ENCODE results near the gene GPR31.

Gene GPR31

DNA sequence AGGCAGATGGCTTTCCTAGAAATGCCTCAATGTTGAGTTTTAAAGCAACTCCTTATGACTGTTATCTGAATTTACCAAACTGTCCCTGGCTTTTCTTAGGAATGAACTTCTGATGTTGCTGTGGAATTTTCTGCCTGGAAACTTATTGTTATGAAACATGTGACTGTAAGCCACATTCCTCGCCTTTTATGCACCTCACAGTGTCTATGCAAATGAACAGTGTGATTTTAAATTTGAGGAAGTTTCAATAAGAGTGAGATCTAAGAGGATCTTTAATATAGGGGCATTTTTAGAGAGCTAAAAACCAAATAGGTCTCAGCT is 37.2 kb downstream of the GPR31 start:
- Histone ChIP-seq H3K27me3 (ENCODE audit: low read length) (no peaks in the 10 kb centered on the region), H3K27ac (ENCODE audit: low read depth, low read length) (no peak overlapping the region), H3K4me2 (ENCODE audit: low read depth, low read length, poor library complexity, severe bottlenecking) (no peak overlapping the region), H3K9me2 (replicated peaks; ENCODE audit: insufficient read depth, low read length) (no peaks in the 10 kb centered on the region), H4K20me1 (ENCODE audit: low read depth, low read length) (no peaks in the 10 kb centered on the region), H3K79me2 (ENCODE audit: insufficient read depth, low read length) (no peaks in the 10 kb centered on the region), H3F3A (ENCODE audit: insufficient read depth) (0 out of 2 replicates have a peak, but pooled peaks cover 12% of the 10 kb centered on the region), H3K36me3 (ENCODE audit: low read length) (no peaks in the 10 kb centered on the region), H3K9ac (ENCODE audit: low read length) (no peak overlapping the region), H3K4me3 (ENCODE audit: insufficient read depth, low read length, poor library complexity, severe bottlenecking) (no peak overlapping the region), H3K9me3 (ENCODE audit: insufficient read depth, low read length) (no peaks in the 10 kb centered on the region), H2AFZ (ENCODE audit: low read depth, low read length, severe bottlenecking) (no peak overlapping the region)
- TF ChIP-seq CTCF (IDR thresholded peaks at IDR 0.05; ENCODE audit: insufficient read depth, low read length, poor library complexity, severe bottlenecking) (no peak), EZH2phosphoT487 (conservative IDR thresholded peaks at IDR 0.05; ENCODE audit: low read length) (no peak)

DNA sequence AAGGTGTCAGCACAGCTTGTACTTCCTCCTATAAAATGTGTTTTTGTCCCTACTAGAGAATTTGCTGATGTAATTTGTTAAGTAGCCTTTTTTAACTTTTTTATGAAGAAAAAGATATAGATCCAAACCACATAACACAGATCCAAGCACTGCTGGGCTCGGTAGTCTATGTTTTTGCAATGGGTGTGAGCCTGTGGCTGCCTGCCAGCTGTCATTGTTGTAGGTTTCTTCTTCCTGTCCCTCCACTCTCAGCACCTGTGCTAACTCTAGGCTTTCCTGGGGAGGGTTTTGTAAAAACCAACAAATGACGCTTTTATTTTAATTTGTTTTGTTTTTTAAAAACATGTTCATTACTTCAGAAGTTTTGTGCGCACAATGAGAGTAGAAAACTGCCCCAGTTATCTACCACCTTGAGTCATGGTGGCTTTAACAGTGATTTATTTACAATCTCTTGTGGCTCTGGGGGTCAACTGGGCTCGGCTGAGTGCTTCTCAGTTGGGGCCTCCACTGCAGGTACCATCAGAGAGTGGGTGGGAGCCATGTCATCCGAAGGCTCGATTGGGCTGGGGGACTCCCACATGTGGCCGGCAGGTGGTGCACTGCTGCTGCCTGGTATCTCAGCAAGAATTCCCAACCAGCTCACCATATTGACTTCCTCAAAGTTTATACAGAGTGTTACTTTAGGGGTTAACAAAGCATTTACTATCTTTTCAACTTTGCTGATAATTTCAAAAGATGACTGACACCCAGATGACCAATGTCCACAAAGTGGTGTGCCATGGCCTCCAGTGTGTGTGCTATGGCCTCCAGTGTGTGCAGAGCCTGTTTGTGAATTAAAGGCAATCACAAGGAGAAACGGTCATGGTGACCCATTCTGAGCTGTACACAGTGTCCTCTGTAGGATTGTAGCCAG is 37.9 kb downstream of the GPR31 start:
- H3K36me3 ChIP-seq (ENCODE audit: low read length), result no peaks in the 10 kb centered on the region
- no peaks in the 10 kb centered on the region for H3K9me2 ChIP-seq (replicated peaks; ENCODE audit: insufficient read depth, low read length)
- H3K9me3 ChIP-seq (ENCODE audit: insufficient read depth, low read length), result no peaks in the 10 kb centered on the region
- no peaks in the 10 kb centered on the region for H3K79me2 ChIP-seq (ENCODE audit: insufficient read depth, low read length)
- H3K4me2 ChIP-seq (ENCODE audit: low read depth, low read length, poor library complexity, severe bottlenecking), result peak overlapping the region; percentile 11
- TF ChIP-seq CTCF (IDR thresholded peaks at IDR 0.05; ENCODE audit: insufficient read depth, low read length, poor library complexity, severe bottlenecking) (peak; percentile 68), EZH2phosphoT487 (conservative IDR thresholded peaks at IDR 0.05; ENCODE audit: low read length) (no peak)
- peaks cover 18% of the 10 kb centered on the region; the same call in 1 of the 2 replicates for H3F3A ChIP-seq (ENCODE audit: insufficient read depth)
- no peaks in the 10 kb centered on the region for H3K27me3 ChIP-seq (ENCODE audit: low read length)
- H3K9ac ChIP-seq (ENCODE audit: low read length), result no peak overlapping the region
- H3K4me3 ChIP-seq (ENCODE audit: insufficient read depth, low read length, poor library complexity, severe bottlenecking), result no peak overlapping the region
- no peak overlapping the region for H3K27ac ChIP-seq (ENCODE audit: low read depth, low read length)
- H2AFZ ChIP-seq (ENCODE audit: low read depth, low read length, severe bottlenecking), result no peak overlapping the region
- no peaks in the 10 kb centered on the region for H4K20me1 ChIP-seq (ENCODE audit: low read depth, low read length)

GRCh38 chr6:167118839-167119238 is 38.9 kb downstream of the GPR31 start:
- H2AFZ ChIP-seq (ENCODE audit: low read depth, low read length, severe bottlenecking), result no peak overlapping the region
- no peak overlapping the region for H3K9ac ChIP-seq (ENCODE audit: low read length)

More at GRCh38 chr6:167118839-167119238, 38.9 kb downstream of the GPR31 start:
- Histone ChIP-seq H3K9me2 (replicated peaks; ENCODE audit: insufficient read depth, low read length) (no peaks in the 10 kb centered on the region), H3K4me3 (ENCODE audit: insufficient read depth, low read length, poor library complexity, severe bottlenecking) (no peak overlapping the region), H3K27ac (ENCODE audit: low read depth, low read length) (no peak overlapping the region), H4K20me1 (ENCODE audit: low read depth, low read length) (no peaks in the 10 kb centered on the region), H3F3A (ENCODE audit: insufficient read depth) (peaks cover 26% of the 10 kb centered on the region; the same call in 1 of the 2 replicates), H3K27me3 (ENCODE audit: low read length) (no peaks in the 10 kb centered on the region), H3K9me3 (ENCODE audit: insufficient read depth, low read length) (no peaks in the 10 kb centered on the region), H3K36me3 (ENCODE audit: low read length) (no peaks in the 10 kb centered on the region), H3K4me2 (ENCODE audit: low read depth, low read length, poor library complexity, severe bottlenecking) (peak overlapping the region; percentile 11), H3K79me2 (ENCODE audit: insufficient read depth, low read length) (no peaks in the 10 kb centered on the region)
- TF ChIP-seq CTCF (IDR thresholded peaks at IDR 0.05; ENCODE audit: insufficient read depth, low read length, poor library complexity, severe bottlenecking), result no peak
- TF ChIP-seq EZH2phosphoT487 (conservative IDR thresholded peaks at IDR 0.05; ENCODE audit: low read length), result no peak

All from SU-DHL-6 (cell line).